Choroid plexus epithelial cell (primary cell): ENCODE results near the gene SLC35F1.

Experiments
- DNase-seq: peaks from one replicate; pipeline ENCODE4 v3.0.0-alpha.2; 2010; ENCODE audit warnings: low read depth
- H3K4me3 ChIP-seq: 2 replicates; pipeline ENCODE4 v1.5.1; 2011; ENCODE audit warnings: low read depth, mild to moderate bottlenecking, control low read depth, low read length, moderate library complexity
- TF ChIP-seq, protein P1 (sequence below): conservative IDR thresholded peaks from 2 replicates; pipeline ENCODE4 v1.5.1; 2011; ENCODE audit warnings: low read depth, mild to moderate bottlenecking, control low read depth, inconsistent platforms, low read length, moderate library complexity

The SLC35F1 gene

GRCh38 chr6:118124851-118125250, 217.8 kb downstream of the SLC35F1 start:
- TF ChIP-seq, protein P1, sequence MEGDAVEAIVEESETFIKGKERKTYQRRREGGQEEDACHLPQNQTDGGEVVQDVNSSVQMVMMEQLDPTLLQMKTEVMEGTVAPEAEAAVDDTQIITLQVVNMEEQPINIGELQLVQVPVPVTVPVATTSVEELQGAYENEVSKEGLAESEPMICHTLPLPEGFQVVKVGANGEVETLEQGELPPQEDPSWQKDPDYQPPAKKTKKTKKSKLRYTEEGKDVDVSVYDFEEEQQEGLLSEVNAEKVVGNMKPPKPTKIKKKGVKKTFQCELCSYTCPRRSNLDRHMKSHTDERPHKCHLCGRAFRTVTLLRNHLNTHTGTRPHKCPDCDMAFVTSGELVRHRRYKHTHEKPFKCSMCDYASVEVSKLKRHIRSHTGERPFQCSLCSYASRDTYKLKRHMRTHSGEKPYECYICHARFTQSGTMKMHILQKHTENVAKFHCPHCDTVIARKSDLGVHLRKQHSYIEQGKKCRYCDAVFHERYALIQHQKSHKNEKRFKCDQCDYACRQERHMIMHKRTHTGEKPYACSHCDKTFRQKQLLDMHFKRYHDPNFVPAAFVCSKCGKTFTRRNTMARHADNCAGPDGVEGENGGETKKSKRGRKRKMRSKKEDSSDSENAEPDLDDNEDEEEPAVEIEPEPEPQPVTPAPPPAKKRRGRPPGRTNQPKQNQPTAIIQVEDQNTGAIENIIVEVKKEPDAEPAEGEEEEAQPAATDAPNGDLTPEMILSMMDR: no peak
- DNase-seq: no peak
- no peak overlapping the region for H3K4me3 ChIP-seq

DNA sequence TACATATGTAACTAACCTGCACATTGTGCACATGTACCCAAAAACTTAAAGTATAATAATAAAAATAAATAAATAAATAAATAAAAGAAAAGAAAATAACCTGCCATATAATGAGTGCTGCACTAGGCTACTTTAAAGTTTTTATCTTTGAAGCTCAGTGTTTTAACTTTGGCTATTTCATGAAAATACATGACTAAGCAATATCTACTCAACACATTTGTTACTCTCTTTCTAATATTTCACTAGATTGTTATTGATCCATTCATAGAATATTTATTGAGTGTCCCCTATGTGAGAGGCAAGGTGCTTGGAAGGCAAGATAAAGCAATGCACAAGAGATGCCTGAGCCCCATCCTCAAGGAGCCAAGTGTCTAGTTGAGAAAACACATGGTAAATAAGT, 221.7 kb downstream of the SLC35F1 start:
- H3K4me3 ChIP-seq: no peak overlapping the region
- DNase-seq: no peak
- TF ChIP-seq, protein P1: no peak

DNA sequence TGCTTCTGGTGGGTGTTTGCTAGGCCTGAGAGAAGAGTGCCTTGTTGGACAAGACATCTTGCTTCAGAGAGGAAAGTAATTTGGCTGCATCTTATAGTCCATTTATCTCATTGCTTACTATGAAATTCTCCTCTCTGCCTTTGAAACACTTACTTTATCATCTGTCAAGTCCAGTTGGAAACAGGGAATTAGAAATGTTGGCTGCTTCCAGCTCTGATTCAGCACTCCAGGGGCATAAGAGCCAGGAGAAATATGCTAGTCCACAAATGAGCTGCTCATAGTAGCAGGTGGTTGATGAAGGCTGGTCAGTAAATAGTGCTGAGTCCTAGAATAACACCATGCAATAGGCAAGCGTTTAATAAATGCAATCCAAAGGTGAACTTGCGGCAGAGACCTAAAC, 227.1 kb downstream of the SLC35F1 start:
- DNase-seq: no peak
- TF ChIP-seq, protein P1: no peak
- no peak overlapping the region for H3K4me3 ChIP-seq

- no peak overlapping the region for H3K4me3 ChIP-seq
- TF ChIP-seq, protein P1: no peak
- no peak for DNase-seq
These were observed 227.7 kb downstream of the SLC35F1 start for GRCh38 chr6:118134736-118135135.

- TF ChIP-seq, protein P1: no peak
These were observed 228.3 kb downstream of the SLC35F1 start for GRCh38 chr6:118135371-118135770.

GRCh38 chr6:118141211-118141610, 234.1 kb downstream of the SLC35F1 start:
- no peak overlapping the region for H3K4me3 ChIP-seq
- DNase-seq: no peak
- TF ChIP-seq, protein P1: no peak

More at GRCh38 chr6:118135371-118135770, 228.3 kb downstream of the SLC35F1 start:
- no peak overlapping the region for H3K4me3 ChIP-seq
- no peak for DNase-seq

DNA sequence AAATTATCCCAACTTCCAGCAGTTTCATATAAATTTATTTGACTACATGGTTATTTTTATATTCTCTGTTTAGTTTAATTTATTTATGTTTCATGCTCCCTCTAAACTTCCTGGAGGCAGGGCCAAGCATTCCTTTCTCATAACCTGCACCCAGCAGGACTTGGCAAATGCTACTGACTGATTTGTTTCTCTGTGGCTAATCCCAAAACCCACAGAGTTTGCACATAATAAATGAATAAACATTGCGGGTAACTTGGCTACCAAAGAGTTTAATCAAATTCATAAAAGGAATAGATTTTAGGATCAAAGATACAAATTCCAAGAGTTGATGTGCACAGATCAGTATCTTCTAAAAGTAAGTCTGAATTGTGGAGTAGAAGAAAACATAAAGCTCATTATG, 239.5 kb downstream of the SLC35F1 start:
- DNase-seq: peak; percentile 14
- TF ChIP-seq, protein P1: no peak
- H3K4me3 ChIP-seq: no peak overlapping the region
